HG03175 (cell line): ENCODE measurements around the gene NKD1.
A peak's percentile ranks its signal among the peaks of the same experiment; 100 is the strongest.

Experiments used
- ATAC-seq: cut with Tn5 transposase; IDR thresholded peaks from one replicate; pipeline ENCODE4 v1.9.1; 2021; ENCODE audit warnings: mild to moderate bottlenecking, moderate library complexity; ENCODE audit not compliant: unreplicated experiment

NKD1 gene

DNA sequence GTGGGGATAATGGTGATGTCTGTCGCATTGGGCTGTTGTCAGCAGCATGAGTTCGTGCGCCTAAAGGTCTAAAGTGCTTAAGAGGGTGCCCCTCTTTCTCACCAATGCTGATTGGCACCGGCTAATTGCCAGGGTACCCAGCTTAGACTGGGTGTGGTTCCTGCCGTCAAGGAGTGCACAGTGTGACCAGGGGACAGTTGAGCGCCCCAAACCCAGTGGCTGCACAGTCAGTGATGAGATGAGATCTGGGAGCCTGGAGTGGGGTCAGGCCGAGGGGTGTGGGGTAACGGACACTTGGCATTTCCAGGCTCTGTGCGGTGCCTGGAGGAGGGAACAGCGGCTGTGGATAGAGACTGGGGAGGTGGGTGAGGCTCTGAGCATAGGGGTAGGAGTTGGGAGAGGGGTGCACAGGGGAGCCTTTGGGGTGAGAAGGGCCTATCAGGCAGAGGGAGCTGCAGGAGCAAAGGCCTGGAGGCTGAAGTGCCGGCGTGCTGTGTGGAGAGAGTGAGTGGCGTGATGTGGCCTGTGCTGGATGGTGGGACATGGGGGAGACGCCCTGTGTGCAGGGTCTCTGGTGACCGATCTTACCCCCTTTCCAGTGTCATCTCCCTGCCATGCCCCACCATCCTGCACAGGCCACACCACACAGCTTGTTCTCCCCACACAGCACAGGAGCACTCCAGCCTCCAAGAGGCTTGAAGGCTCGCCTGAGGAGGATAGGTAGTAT, 74.6 kb downstream of the NKD1 start:
- no peak for ATAC-seq

DNA sequence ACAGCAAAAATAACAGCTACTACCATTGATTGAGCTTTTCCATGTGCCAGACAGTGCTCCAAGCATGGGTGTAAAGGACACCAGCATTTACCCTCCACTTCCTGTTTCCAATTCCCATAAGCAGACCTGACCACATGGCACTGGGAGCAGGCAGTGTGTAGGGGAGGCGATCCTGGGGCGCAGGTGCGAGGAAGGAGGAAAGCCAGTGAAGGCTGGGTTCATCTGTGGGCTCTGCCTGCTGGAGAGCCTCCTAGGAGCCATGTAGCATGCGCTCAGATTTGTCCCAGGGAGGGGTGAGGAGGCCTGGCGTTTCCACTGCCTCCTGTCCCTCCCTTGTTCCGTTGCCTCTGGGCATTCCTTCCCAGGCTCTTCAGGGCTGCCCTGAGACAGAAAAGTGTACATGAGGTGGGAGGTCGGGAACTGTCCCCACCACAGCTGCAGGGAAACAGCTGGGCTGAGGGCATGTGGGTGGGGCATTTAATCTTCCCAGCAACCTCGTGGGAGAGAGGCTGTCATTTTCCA, 76.3 kb downstream of the NKD1 start:
- ATAC-seq, result no peak

- ATAC-seq, result no peak
Observed at GRCh38 chr16:50625374-50625773, 77.2 kb downstream of the NKD1 start.

DNA sequence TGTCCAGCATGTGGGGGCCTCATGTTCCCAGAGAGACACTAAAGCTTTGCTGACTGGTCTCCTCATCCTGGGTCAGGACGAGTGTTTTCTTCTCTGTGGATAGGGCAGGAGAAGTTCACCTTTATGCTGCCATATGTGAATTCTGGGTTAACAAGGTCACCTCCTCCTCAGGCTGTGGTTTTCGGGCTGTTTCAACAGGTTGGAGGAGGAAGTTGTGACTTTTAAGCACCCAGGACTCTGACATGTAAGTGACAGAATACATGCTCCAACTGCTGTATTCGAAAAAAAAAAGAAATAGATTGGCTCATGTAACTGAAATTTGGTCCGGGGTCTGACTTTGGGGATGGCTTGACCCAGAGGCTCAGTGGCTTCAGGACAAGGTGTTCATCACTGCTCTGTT, 78.7 kb downstream of the NKD1 start:
- no peak for ATAC-seq

DNA sequence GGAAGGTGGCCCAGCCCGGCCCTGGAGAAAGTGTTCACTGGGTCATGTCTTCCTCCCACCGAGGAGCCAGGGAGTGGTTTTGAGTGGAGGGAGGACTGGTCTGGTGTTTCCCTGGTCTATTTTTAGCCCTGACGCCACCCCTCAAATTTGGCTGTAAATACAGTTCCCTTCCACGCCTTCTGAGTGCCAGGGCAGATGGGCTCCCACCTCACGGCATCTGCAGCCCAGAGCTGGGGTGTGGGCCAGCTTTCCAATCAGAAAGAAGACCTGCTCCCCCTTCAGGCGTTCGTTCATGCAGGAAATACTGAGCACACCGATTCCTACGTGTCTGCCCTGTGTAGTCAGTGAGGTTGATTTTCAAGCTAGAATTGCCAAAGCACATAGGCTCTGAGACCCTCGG, 79.2 kb downstream of the NKD1 start:
- ATAC-seq, result peak; percentile 51

DNA sequence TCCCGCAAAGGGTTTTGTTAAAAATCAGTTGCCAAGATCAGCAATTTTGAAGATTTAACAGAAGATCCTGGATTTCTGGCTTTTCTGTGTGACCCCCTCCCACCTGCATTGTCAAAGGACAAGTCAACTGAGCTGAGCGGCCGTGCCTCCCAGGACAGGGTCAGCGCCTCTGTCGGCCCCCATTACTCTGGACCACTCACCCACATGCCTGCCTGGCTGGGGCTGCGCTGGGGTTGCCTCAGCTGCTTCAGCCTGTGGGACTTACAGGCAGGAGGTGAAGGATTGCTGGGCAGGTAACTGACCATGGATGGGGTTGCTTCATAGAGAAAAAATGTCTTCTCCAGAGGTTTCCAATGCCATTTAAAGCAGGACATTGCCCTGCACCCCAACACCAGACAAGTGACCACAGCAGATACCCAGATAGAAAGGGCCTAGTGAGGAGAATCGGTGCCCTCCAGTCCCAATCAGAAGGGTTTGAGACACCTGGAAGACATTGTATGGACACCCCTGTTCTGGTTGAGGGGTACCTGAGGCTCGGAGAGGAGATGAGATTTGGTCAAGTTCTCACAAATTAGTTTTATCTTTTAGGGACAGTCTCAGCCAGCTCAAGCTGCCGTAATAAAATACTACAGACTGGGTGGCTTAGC, 80.1 kb downstream of the NKD1 start:
- ATAC-seq, result no peak

DNA sequence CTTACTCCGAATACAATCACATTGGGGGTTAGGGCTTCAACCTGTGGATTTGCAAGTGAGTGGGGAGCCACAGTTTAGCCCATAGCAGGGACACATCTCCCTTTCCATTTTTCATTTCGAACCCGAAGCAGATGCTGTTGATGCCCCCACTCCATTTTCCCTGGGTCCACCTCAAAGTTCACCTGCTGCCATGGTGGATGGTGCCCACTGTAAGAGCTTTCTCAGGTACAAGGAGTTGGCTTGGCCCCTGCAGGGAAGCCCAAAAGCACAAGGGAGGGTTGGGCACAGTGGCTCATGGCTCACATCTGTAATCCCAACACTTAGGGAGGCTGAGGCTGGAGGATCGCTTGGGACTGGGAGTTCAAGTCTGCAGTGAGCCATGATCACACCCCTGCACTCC, 81.1 kb downstream of the NKD1 start:
- ATAC-seq, result no peak

- ATAC-seq, result no peak
Observed at GRCh38 chr16:50630394-50631020, 82.3 kb downstream of the NKD1 start.

DNA sequence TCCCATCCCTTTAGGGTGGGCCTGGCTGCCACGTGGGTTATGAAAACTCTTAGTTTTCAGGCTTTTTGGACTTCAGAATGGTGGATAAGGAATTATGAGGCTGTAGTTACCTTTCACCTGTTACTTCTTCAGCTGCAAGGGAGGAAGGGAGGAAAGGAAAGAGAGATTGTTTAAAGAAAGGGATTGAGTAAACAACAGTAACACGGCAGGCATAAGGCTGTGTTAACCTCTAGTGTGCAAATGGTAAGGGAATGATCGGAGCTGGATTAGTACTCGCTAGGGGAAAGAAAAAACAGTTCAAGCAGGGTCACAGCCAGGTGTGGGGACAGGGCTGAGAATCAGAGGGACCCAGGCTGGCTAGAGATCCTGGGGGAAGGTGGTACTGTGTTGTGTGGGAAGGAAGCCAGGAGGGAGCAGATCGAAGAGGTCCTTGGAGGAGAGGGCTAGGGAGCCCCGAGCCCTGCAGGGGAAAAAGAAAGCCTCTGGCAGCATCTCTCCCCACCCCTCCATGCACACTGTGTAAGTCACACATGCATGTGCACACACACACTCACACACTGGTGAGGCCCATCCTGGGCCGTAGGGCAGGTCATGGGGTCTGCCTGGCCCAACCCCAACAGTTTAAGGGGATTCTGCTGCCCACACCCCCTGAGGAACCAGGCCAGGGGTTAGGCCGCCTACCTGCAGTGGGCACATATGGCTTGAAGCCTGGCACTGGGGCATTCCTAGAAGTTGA, 83.2 kb downstream of the NKD1 start:
- no peak for ATAC-seq

DNA sequence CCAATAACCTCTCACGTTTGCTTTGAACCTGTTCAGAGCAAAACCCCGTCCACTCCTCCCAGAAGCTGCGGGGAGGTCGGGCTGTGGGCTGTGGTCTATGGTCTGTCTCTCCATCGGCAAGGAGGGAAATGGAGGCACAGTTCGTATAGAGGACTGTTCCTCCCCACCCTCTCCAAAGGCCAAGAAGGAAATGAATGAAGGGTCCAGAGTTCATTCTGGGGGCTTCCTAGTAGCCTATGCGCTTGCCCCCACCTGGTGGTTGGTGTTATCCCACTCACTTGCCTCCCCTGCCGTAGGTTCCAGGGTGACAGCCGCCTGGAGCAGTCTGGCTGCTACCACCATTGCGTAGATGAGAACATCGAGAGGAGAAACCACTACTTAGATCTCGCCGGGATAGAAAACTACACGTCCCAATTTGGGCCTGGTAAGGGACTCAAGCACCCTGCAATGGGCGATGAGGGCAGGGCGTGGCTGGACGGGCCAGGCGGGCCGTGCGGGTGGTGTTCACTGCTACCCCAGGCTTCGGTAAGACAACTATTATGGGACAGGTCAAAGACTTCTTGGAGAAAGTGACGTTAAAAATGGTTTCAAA, 83.9 kb downstream of the NKD1 start:
- no peak for ATAC-seq

DNA sequence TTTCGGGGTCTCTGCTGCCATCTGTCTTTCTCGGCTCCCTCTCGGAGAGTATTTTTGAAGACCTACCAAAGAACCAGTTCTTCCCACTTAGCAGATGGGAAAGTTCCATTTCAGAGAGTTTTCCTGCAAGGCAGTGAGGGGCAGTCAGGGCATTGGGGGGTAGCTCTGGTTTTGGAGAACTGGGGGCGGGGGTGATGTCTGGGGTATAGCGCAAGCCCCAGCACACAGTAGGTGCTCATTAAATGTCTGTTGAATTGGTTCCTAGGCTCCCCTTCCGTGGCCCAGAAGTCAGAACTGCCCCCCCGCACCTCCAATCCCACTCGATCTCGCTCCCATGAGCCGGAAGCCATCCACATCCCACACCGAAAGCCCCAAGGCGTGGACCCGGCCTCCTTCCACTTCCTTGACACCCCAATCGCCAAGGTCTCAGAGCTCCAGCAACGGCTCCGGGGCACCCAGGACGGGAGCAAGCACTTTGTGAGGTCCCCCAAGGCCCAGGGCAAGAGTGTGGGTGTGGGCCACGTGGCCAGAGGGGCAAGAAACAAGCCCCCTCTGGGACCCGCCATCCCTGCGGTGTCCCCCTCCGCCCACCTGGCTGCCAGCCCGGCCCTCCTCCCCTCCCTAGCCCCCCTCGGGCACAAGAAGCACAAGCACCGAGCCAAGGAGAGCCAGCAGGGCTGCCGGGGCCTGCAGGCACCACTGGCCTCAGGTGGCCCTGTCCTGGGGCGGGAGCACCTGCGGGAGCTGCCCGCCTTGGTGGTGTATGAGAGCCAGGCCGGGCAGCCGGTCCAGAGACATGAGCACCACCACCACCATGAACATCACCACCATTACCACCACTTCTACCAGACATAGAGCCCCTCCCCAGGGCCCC, 85.0 kb downstream of the NKD1 start:
- no peak for ATAC-seq

GRCh38 chr16:50634090-50634489, 85.9 kb downstream of the NKD1 start:
- no peak for ATAC-seq

DNA sequence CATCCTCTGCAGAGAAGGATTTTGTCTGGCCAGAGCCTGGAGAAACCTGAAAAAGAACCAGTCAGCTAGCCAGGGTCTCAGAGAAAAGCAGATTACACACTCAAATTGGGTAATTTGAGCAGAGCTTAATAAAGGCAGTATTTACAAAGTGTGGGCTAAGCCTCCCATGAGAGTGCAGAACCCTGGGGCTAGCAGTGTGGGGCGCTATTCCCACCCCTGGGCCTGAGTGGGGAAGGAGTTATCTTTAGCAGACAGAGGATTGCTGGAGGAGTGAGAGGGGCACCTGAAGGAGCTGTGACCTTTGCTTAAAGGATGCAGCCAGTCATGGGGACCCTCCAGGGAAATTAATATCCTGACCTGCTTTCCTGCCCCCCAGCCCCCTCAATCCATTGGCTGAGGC, 86.8 kb downstream of the NKD1 start:
- ATAC-seq, result no peak

DNA sequence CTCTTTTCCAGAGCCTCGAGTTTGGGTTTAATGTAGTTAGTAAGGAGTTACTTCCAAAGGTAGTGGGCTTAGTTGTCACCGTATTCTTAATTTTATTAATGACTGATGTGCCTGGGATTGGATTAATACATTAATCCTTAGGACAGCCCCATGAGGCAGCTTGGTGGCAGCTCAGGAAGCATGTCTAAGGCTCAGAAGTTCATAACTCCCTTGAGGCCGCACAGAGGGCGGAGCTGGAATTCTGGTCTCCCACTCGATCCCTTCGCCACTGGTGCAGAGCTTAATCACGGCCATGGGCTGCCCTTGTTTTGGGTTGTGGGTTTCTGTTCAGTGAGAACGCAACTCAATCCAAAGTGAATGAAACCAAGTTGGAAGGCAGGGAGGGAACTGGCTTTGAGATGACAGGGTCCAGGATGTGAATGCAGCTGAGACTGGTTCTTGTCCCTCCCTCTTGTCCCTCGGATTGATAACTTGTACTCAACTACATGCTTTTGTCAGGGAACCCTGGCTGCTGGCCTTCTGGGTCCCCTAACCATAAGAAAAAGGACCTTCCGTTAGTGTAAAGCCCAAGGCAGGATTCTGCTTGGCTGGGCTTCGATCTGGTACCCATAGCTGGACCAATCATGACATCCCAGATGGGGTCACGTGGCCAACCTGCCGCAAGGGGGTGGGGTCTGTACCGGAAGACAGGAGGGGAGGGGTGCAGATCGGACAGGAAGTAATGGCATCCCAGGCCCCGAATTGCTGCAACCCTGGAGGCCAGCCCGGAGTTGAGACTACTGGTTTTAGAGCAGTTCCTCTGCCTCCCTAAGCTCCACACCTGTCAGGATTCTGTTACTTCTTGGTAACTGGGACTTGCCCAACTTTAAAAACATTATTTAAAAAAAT, 87.6 kb downstream of the NKD1 start:
- ATAC-seq, result no peak

DNA sequence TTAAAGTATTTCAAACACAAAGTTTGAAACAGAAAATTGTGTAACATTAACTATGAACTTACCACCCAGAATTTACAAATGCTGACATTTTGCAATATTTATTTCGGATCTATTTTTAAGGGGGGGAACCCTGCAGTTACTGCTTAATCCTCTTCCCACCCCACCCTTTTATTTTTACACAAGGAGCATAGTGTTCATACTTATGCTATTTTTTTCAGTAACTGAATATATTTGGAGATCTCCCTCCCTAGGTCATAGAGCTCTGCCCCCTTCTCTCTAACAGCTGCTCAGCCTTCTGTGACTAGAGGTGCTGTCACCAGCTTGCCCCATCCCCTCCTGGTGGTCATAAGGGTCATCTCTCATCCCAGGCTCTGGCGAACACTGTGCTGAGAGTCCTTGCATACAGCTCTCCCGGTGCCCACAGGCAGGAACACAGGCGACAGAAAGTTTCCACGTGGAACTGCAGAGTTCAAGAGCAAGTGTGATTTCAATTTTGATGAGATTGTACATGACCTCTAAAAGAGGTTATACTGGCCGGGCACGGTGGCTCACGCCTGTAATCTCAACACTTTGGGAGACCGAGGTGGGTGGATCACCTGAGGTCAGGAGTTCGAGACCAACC, 88.7 kb downstream of the NKD1 start:
- ATAC-seq, result no peak

- no peak for ATAC-seq
Observed at GRCh38 chr16:50637716-50638602, 89.8 kb downstream of the NKD1 start.

DNA sequence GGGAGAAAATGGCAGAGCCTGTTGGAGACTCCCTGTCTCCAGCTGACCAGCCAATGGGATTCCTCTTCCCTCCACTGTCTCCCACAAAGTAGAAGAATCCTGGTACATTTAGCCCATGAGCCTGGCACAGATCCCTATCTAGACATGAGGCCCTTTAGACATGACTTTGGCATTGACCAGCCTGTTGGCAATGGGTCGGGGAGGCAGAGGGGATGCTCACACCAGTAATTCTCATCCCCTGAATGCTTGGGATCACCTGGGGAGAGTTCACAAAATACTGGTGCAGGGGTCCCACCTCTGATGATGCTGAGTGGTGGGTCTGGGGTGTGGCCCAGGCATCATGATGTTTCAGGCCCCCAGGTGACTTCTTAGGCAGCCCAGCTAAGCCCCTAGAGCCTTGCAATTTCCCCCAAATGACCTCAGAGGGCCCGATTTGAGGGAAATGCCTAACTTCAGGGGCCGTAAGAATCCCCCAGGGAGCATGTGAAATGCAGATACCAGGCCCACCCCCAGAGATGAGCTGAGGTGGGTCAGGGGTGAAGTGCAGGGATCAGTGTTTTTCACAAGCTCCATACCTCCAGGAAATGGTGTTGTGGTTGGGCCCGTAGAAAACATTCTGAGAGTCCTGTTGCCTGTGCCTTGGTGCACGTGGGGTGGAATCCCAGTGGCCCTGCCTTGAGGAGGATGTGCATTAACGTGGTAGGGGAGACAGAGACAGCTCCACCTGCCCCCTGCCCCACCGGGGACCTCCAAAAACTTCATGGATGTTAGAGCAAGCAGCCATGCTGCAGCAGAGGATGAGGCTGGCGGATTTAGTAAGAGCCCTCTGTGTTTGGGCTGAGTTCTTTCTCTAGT, 90.8 kb downstream of the NKD1 start:
- no peak for ATAC-seq
